ENCODE results near the gene CA6. TPM values are rescaled to one million over a fixed set of nuclear protein-coding genes. Genes with fewer than 3 reads are reported as not detected.

The CA6 gene
- polyA plus RNA-seq, 3 donors: 0.08 TPM; not detected in 2

Other genes starting within 250 kb of the CA6 start
- 100 to 1,000 TPM; 118 to 137 (median 129) TPM for gene RERE, start 128.2 kb upstream of the CA6 start, polyA plus RNA-seq (ENCODE audit: insufficient read length in 3 of 3)
- gene ENO1, start 67.2 kb upstream of the CA6 start, polyA plus RNA-seq (ENCODE audit: insufficient read length in 3 of 3): 100 to 1,000 TPM; 871 to 964 (median 929) TPM
- gene SLC2A7, start 80.6 kb downstream of the CA6 start, polyA plus RNA-seq (ENCODE audit: insufficient read length in 3 of 3): not detected
- under 1 TPM; 0.85 to 0.92 (median 0.86) TPM for gene SLC2A5, start 123.8 kb downstream of the CA6 start, polyA plus RNA-seq (ENCODE audit: insufficient read length in 3 of 3)
- gene GPR157, start 183.2 kb downstream of the CA6 start, polyA plus RNA-seq (ENCODE audit: insufficient read length in 3 of 3): 1 to 10 TPM; 1.0 to 1.5 (median 1.4) TPM

Data from right renal cortex interstitium (tissue), 3 donors.